SU-DHL-6 (cell line): Measurements from ENCODE around the gene DMD.
A peak's percentile ranks its signal among the peaks of the same experiment; 100 is the strongest.

Experiments
- H2AFZ ChIP-seq: fragments of 200-600 bp; sonication (generic); 2 replicates; pipeline ENCODE4 v1.6.1; 2014; ENCODE audit warnings: low read depth, mild to moderate bottlenecking, moderate library complexity, mixed read lengths, antibody characterized with exemption, low read length; ENCODE audit not compliant: severe bottlenecking
- H3F3A ChIP-seq: fragments of 200-600 bp; shearing (Covaris generic); 2 replicates; pipeline ENCODE4 v1.6.0; 2016; ENCODE audit warnings: antibody characterized with exemption, mild to moderate bottlenecking; ENCODE audit not compliant: insufficient read depth
- H3K27ac ChIP-seq: fragments of 200-600 bp; sonication (generic); 2 replicates; pipeline ENCODE4 v1.5.1; 2016; ENCODE audit warnings: low read depth, mild to moderate bottlenecking, low read length, moderate library complexity, mixed read lengths
- H3K27me3 ChIP-seq: fragments of 200-600 bp; sonication (generic), shearing (Covaris generic); 2 replicates; pipeline ENCODE4 v1.6.0; 2014; ENCODE audit warnings: mild to moderate bottlenecking, low read length
- H3K36me3 ChIP-seq: fragments of 200-600 bp; sonication (generic); 2 replicates; pipeline ENCODE4 v1.6.1; 2014; ENCODE audit warnings: mild to moderate bottlenecking, low read length, mixed read lengths
- H3K4me2 ChIP-seq: fragments of 300-600, 200-600 bp; shearing (Covaris generic), sonication (generic); 2 replicates; pipeline ENCODE4 v1.6.0; 2014; ENCODE audit warnings: low read length, low read depth, mild to moderate bottlenecking; ENCODE audit not compliant: poor library complexity, severe bottlenecking
- H3K4me3 ChIP-seq: fragments of 200-600 bp; sonication (generic); 2 replicates; pipeline ENCODE4 v1.5.1; 2014; ENCODE audit warnings: antibody characterized with exemption, low read length, mild to moderate bottlenecking, mixed read lengths; ENCODE audit not compliant: insufficient read depth, poor library complexity, severe bottlenecking
- H3K79me2 ChIP-seq: fragments of 200-600 bp; sonication (generic); 2 replicates; pipeline ENCODE4 v1.6.1; 2014; ENCODE audit warnings: mild to moderate bottlenecking, low read length, moderate library complexity; ENCODE audit not compliant: insufficient read depth
- H3K9ac ChIP-seq: fragments of 200-600 bp; sonication (generic); 2 replicates; pipeline ENCODE4 v1.7.0; 2014; ENCODE audit warnings: mild to moderate bottlenecking, low read length
- H3K9me2 ChIP-seq: fragments of 200-600 bp; sonication (generic); replicated peaks from 2 replicates; pipeline ENCODE4 v1.6.1; 2014; ENCODE audit warnings: low read length; ENCODE audit not compliant: insufficient read depth
- H3K9me3 ChIP-seq: fragments of 200-600 bp; sonication (generic); 2 replicates; pipeline ENCODE4 v1.6.1; 2014; ENCODE audit warnings: low read length, mixed read lengths; ENCODE audit not compliant: insufficient read depth
- H4K20me1 ChIP-seq: fragments of 200-600 bp; sonication (generic); 2 replicates; pipeline ENCODE4 v1.6.1; 2014; ENCODE audit warnings: low read depth, mild to moderate bottlenecking, antibody characterized with exemption, low read length, moderate library complexity, mixed read lengths
- EZH2phosphoT487 ChIP-seq: fragments of 200-600 bp; sonication (generic), shearing (Covaris generic); conservative IDR thresholded peaks from 2 replicates; pipeline ENCODE4 v1.6.1; 2018; ENCODE audit warnings: mild to moderate bottlenecking, antibody characterized with exemption, low read length, moderate library complexity, mixed read lengths
- TF ChIP-seq, protein P1 (sequence below): fragments of 200-600 bp; sonication (generic); IDR thresholded peaks from one replicate; pipeline ENCODE4 v1.5.1; 2017; ENCODE audit warnings: antibody characterized with exemption, mild to moderate bottlenecking, low read length, moderate library complexity; ENCODE audit not compliant: insufficient read depth, poor library complexity, severe bottlenecking

The DMD gene

DNA sequence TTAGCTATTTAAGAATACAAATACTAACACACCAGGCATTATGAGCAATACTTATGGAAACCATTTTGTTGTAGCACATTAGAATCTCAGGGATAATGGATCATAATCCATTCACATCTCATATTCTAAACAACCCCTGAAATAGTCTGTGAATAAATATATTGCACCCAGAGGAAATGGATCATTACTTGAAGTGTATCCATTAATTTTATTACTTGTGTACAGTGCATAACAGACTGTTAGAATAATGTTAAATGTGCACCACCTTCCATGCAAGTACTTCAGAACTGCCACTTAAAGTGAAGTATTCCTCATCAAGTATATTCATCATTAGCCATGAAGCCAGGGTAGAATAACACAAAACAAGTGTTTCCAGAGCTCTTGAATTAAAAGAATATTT is 715.5 kb downstream of the DMD start:
- H3K36me3 ChIP-seq, result no peaks in the 10 kb centered on the region
- H3K9me3 ChIP-seq, result no peaks in the 10 kb centered on the region
- H3K27me3 ChIP-seq, result no peaks in the 10 kb centered on the region
- H3K27ac ChIP-seq, result no peak overlapping the region
- no peak overlapping the region for H3K4me2 ChIP-seq
- H2AFZ ChIP-seq, result no peak overlapping the region
- H3K4me3 ChIP-seq, result no peak overlapping the region
- no peak overlapping the region for H3K9ac ChIP-seq
- TF ChIP-seq EZH2phosphoT487, result no peak
- TF ChIP-seq, protein P1, sequence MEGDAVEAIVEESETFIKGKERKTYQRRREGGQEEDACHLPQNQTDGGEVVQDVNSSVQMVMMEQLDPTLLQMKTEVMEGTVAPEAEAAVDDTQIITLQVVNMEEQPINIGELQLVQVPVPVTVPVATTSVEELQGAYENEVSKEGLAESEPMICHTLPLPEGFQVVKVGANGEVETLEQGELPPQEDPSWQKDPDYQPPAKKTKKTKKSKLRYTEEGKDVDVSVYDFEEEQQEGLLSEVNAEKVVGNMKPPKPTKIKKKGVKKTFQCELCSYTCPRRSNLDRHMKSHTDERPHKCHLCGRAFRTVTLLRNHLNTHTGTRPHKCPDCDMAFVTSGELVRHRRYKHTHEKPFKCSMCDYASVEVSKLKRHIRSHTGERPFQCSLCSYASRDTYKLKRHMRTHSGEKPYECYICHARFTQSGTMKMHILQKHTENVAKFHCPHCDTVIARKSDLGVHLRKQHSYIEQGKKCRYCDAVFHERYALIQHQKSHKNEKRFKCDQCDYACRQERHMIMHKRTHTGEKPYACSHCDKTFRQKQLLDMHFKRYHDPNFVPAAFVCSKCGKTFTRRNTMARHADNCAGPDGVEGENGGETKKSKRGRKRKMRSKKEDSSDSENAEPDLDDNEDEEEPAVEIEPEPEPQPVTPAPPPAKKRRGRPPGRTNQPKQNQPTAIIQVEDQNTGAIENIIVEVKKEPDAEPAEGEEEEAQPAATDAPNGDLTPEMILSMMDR, result no peak
- H3K79me2 ChIP-seq, result no peaks in the 10 kb centered on the region
- no peaks in the 10 kb centered on the region for H3F3A ChIP-seq
- no peaks in the 10 kb centered on the region for H4K20me1 ChIP-seq
- H3K9me2 ChIP-seq, result no peaks in the 10 kb centered on the region

DNA sequence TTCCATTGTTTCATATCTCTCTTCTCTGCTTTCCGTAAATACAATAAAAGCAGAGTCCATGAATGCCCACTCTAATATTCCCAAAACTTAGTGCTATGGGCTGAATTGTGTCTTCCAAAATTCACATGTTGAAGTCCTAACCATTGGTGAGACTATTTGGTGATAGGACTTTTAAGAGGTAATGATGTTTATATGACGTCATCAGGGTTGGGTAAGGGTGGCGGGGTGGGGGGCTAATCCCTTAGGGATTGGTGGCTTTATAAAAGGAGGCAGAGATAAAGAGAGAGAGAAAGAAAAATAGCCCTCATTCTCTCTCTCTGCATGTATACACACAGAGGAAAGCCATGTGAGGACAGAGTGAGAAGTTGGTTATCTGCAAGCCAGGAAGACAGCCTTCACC is 722.2 kb downstream of the DMD start:
- Histone ChIP-seq H3K4me2 (no peak overlapping the region), H3K4me3 (no peak overlapping the region), H3K9ac (no peak overlapping the region), H4K20me1 (no peaks in the 10 kb centered on the region), H3K79me2 (no peaks in the 10 kb centered on the region), H3K9me3 (no peaks in the 10 kb centered on the region), H3K27me3 (no peaks in the 10 kb centered on the region), H3K36me3 (no peaks in the 10 kb centered on the region), H2AFZ (no peak overlapping the region), H3F3A (no peaks in the 10 kb centered on the region), H3K27ac (no peak overlapping the region), H3K9me2 (no peaks in the 10 kb centered on the region)
- TF ChIP-seq, protein P1, result no peak

DNA sequence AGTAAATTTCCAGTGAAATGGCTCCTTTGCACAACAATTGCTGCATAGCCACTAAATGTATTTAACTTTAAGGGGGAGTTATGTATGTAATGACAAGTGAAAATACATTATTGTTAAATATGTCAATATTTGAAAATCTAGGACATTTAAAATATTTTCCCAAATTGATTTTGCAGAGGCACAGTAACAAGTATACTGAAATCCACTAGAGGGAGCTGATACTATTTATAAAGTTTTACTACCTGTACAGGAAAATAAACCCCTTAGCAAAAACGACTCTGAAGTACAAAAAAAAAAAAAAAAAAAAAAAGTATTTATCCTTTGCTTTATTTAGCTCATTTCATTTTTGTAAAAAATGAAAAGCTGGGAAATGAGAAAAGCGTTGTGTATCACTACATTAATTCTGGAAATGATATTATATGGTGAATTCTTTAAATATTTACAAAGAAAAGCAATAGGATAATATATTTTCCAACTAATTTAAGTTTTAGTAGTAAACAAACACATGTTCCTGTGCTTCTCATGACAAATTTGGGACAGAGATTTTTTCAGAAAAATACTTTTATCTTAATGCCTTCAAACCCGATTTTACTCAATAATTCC is 727.7 kb downstream of the DMD start:
- Histone ChIP-seq H3K4me3 (no peak overlapping the region), H3K27ac (no peak overlapping the region), H3K9me3 (no peaks in the 10 kb centered on the region), H3K27me3 (no peaks in the 10 kb centered on the region), H3K79me2 (no peaks in the 10 kb centered on the region), H3K9me2 (no peaks in the 10 kb centered on the region), H3K9ac (no peak overlapping the region), H2AFZ (peak overlapping the region; percentile 80), H4K20me1 (no peaks in the 10 kb centered on the region), H3K4me2 (peak overlapping the region; percentile 35), H3K36me3 (no peaks in the 10 kb centered on the region), H3F3A (no peaks in the 10 kb centered on the region)
- TF ChIP-seq, protein P1, result peak; percentile 28
- TF ChIP-seq EZH2phosphoT487, result no peak

DNA sequence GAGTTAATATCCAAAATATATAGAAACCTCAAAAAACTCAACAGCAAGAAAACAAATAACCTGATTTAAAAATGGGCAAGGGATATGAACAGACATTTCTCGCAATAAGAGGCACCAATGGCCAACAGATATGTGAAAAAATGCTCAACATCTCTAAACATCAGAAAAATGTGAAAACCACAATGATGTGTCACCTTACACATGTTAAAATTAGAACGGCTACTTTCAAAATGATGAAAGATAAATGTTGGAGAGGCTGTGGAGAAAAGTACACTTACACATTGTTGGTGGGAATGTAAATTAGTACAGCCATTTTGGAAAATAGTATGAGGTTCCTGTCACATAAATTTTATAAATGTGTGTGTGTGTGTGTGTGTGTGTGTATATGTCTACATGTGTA is 731.3 kb downstream of the DMD start:
- Histone ChIP-seq H3K36me3 (no peaks in the 10 kb centered on the region), H3F3A (no peaks in the 10 kb centered on the region), H4K20me1 (no peaks in the 10 kb centered on the region), H2AFZ (no peak overlapping the region), H3K4me2 (no peak overlapping the region), H3K27me3 (no peaks in the 10 kb centered on the region), H3K9me3 (no peaks in the 10 kb centered on the region), H3K4me3 (no peak overlapping the region), H3K9me2 (no peaks in the 10 kb centered on the region), H3K9ac (no peak overlapping the region), H3K27ac (no peak overlapping the region), H3K79me2 (no peaks in the 10 kb centered on the region)
- TF ChIP-seq EZH2phosphoT487, result no peak
- TF ChIP-seq, protein P1, result no peak
